GM21381 (cell line): ENCODE data around the gene GHR.
"Not testable (repeated sequence)": the region's sequence is repeated elsewhere in the genome, so short reads cannot be mapped to it uniquely, and the experiment has no call there.

Source experiments
- ATAC-seq: cut with Tn5 transposase; IDR thresholded peaks from one replicate; pipeline ENCODE4 v1.9.1; 2021; ENCODE audit warnings: mild to moderate bottlenecking, moderate library complexity; ENCODE audit not compliant: unreplicated experiment

Gene GHR

DNA sequence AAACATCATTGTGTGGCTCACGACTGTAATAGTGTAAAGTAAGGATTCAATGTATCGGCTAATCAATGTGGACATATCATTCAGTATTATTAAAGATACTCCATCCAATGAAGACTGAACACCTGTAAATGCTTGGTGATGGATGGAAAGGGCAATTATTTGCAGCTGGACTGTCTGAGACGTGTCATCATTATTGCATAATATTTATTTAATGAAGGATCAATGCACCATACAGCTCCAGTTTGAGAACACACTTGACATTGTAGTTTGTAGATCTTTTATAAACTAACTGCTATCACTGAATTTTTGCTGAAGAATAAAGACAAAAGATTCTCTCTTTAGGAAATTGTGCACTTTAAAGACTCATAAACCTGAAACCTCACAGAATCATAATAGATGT, 215.7 kb downstream of the GHR start:
- no peak for ATAC-seq

DNA sequence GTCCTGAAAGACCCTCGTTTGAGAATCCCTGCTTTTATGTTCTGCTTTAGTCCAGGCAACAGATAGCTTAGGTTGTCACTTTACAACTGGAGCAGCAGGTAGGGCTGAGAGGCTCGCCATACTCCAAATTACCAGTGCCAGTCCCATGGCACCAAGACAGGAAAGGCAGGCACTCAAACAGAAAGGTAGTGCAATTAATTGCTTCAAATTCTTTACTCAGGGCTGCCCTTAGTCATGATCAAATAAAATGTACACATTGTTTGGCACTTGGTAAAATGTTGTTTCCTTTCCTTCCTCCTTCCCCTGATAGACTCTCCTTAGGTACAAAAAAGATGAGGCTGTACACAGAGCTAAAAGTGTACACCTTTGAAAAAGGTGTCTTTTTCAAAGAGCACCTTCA, 217.6 kb downstream of the GHR start:
- ATAC-seq = no peak

DNA sequence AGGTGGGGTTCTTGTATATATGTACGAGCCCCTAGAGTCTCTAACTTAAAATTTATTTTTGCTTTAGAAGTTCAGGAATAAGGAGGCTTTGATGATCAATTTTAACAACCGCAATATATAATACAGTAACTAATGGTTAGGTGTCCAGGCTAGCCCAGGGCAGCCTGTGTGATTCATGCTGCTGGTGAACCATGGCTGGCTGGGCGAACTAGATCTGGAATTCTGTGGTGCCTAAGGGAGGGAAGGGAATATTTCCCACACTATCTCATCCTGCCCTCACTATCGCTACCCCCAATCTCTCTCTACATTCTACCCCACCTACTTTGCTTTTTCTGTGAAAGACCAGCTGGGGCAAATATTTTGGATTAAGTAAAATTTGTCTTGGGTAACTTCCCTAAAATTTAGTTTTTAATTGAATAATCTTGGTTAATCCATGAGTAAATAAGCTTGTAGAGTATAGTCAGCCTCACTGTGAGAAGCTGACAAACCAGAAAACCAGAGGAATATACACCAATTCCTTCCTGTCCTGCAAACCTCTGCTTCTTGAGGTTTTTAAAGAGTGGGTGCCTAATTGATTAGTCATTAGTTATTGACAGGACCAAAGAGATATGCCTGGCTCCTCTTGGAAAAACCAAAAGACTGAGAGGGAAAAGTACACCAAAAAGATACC, 218.2 kb downstream of the GHR start:
- no peak for ATAC-seq

DNA sequence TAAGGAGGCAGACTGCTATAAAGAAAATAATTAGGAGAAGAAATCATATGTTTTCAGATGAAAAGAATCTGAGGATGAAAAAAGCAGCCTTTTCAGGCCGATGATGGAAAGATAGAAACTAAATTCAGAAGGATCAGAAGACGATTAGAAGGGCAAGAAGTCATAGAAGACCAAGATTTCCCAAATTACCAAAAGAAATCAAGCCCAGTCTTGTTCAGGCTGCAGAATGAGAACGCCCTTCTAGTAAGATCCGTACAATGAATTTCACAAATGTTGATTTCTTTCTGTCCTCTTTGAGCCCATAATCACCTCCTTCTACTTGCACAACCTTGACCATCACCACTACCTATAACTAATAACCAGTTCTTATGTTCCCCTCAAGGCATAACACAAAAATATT, 218.8 kb downstream of the GHR start:
- no peak for ATAC-seq

DNA sequence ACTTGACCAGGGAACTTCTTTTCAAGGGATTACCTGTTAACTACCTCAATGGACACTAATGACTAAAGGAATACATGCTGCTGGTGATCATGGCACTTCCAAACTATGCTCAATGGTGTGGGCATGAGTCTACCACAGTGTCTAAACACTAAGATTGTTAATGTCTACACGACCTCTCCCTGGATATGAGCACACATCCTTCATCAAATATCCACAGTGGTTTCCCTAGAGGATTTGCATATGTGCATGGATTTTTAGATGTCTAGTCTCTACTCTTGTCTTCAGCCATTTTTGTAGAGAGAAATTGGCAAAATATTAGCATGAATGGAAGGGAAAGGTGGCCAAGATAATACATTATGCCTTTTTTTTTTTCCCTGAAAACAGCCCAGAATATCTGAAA, 220.1 kb downstream of the GHR start:
- ATAC-seq = no peak

DNA sequence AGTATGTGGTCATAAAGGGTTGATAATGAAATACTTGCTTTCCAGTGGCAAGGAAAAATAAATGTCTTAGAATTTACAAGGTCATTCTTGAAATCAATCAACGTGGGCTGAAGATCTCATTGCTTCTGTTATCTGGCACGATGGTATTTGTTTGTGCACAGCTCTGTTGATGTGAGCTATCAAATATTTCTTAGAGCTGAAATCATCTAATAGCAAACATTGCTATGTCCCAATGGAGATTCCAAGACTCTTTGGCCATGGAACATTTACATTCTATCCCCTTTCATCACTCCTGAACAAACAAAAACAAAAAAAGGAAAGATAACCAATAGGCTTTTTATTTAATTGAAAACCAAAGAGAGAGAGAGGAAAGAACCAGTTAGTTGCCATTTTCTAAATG, 221.9 kb downstream of the GHR start:
- no peak for ATAC-seq

DNA sequence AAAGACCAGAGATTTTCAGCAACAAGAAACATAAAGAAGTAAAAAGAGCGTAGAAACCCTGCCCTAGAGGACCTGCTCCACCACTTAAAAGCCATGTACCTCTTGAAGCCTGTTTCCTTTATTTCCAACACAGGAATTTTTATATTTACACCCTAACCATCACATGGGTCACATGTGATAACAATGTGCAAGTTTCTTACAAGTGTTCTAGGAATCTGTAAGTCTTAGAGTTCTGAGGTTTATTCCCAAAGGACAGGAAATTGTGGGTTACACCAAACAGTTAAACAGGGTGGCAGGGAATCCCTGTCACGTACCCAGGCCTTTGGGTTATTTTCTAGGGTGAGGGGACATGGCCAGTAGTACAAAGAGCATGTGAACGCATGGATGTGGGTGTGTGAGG, 224.8 kb downstream of the GHR start:
- no peak for ATAC-seq

DNA sequence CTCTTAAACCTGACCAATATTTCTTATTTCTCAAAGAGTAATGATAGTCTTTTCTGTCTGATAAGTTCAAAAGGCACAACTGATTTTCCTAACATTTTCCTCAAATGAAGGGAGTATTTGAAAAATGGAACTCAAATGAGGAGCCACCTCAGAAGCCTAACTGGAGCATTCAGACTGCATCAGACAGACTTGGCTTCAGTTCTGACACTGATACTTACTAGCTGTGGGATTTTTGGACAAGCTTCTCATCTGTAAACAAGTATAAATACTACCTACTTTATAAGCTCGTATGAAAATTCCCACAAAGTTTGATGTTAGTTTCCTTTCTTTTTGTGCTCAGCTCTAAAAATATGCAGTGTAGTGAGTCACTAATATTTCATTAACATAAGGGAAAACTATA, 225.7 kb downstream of the GHR start:
- ATAC-seq = no peak

DNA sequence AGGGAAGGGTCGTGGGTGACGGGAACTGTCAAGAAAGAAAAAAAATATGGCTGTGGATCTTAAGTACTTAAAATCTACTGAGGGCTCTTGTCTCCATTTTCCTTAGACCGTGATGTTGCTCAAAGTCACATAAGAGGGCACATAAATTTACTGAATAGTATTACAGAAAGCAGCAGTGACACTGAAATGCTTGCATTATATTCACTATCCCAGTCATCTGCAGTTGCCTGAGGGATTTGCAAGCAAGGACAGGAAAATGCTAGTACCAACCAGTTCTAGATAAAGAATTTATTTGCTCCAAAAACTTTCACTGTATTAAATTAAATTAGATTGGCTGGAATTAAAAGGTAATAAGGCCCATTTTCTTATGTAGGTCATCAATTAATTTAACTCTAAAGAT, 226.8 kb downstream of the GHR start:
- ATAC-seq = no peak

DNA sequence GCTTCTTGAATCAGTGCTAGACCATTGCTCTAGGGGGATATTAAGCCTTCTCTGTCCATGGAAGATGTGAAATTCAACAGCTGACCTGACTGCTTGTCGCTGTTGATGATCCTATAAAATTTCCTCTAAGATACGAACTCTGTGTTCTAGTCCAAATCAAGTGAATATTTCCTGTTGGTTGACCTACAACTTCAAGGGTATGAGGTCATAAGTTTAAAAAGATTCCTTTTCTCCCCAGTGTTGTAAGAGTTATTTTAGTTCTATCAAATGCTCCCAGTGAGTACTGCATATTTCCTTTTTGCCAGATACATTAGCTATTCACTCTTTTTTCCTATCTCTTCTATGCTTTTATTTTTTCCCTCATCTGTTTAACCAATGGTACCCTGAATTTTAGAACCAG, 230.5 kb downstream of the GHR start:
- no peak for ATAC-seq

DNA sequence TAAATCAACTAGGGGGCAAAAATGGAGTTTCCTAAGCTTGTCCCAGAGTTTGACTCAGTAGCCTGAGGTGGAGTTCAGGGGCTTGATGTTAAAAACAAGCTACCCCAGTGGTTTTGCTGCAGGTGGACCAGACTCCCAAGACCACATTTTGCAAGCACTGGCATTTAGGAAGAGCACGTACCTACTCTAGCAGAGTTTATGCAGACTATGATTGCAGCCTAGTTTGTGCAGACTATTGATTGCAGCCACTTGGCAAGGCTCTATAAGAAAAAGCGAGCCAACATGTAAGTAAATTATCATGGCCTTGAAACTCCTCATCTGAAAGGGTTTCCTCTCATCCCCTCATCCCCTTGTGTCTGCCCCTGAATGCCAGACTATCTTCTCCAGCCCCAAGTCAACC, 231.4 kb downstream of the GHR start:
- ATAC-seq = no peak

DNA sequence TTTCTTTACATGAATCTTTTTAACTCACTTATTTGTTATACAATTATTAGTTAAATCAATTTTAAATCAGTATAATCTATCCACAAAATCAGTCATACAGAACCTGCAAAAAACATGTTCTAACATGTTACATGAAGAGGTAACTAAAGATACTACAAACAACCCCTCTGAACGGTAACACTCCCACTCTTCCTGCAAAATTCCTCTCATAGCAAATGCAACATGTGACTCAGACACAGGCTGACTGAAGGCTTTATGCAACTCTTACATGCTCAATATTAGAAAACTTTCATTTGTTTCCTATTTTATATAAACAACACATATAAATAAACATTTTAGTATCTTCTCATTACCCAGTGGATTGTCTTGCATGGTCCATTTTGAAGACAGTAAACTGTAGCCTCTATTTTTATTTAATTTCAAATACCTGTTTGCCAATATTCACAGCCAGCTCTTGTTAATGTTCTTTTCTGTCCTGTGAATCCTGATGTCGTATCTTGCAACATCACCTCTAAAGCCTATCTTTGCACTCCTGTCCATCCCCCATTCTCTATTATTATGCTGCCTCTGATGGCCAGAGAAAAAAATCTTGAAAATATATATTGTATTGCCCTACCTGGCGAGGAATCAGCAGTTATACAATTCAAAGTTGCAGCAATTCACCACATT, 232.9 kb downstream of the GHR start:
- no peak for ATAC-seq

DNA sequence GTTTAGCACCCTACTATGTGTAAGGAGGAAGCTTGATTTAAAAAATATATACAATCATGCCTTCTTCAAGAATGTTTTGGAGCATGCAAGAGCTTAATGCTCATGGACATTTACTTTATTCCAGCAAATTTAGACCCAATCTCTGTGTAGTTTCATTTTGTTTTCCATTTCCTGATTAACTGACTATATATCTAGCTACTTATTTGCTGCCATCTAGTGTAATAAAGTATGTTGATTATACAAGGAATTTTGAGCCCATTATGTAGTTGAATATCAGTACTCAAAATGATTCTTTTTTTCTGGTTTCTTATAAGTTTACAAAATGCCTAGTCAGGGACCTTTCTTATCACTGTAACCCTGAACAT, 233.4 kb downstream of the GHR start:
- ATAC-seq = no peak

DNA sequence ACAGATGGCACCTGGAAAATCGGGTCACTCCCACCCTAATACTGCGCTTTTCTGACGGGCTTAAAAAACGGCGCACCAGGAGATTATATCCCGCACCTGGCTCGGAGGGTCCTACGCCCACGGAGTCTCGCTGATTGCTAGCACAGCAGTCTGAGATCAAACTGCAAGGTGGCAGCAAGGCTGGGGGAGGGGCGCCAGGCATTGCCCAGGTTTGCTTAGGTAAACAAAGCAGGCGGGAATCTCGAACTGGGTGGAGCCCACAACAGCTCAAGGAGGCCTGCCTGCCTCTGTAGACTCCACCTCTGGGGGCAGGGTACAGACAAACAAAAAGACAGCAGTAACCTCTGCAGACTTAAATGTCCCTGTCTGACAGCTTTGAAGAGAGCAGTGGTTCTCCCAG, 236.6 kb downstream of the GHR start:
- ATAC-seq = not testable (repeated sequence)

DNA sequence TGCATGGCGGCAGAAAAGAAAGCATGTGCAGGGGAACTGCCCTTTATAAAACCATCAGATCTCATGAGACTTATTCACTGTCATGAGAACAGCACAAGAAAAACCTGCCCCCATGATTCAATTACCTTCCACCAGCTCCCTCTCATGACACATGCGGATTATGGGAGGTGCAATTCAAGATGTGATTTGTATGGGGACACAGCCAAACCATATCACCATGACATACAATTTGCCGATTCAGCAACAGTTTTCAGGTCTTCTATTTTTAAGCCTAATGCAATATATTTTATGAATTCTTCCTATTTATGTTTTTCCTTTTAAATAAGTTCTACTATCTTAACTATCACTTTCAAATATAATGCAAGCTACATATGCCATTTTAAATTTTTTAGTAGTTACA, 242.6 kb downstream of the GHR start:
- no peak for ATAC-seq

DNA sequence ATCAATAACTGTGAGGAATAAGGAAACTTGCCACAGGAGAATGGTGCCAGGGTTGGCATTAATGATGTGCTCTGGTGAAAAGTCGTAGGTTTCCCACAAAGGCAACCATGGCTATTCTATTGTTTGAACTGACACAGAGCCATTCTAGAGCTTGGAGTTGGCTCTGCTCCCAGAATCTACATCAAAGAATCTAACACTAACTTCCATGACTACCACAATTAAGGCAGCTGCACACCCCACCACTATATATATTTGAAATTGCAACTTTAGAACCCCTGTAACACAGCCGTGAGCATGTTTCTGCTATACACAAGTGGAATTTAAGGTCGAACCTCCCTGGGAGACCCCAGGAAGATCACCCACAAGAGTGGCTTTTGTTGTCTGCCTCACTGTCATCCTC, 243.6 kb downstream of the GHR start:
- ATAC-seq = no peak

DNA sequence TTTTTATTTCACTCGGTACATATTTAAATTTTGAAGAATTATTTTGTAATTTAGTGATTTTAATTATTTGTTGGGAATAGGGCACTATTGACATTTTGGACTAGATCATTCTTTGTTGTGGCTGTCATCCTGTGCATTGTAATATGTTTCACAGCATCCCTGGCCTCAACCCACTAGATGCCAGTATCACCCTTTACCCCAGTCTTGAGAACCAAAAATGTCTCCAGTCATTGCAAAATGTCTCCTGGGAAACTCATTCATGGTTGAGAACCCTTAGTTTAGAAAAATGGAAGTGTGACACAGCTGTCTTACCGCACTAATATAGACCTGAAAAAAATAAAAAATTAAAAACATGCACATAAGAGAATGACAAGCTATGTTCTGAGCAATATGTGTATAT, 245.0 kb downstream of the GHR start:
- no peak for ATAC-seq

DNA sequence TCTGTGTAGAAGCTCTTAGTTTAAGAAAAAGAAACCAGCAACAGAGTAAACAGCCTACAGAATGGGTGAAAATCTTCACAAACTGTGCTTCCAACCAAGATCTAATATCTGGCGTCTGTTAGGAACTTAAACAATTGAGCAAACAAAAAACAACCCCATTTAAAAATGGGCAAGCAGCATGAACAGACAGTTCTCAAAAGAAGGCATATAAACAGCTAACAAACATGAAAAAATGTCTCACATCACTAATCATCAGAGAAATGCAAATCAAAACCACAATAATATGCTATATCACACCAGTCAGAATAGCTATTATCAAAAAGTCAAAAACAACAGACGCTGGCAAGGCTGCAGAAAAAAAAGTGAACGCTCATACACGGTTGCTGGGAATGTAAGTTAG, 249.7 kb downstream of the GHR start:
- ATAC-seq = no peak

DNA sequence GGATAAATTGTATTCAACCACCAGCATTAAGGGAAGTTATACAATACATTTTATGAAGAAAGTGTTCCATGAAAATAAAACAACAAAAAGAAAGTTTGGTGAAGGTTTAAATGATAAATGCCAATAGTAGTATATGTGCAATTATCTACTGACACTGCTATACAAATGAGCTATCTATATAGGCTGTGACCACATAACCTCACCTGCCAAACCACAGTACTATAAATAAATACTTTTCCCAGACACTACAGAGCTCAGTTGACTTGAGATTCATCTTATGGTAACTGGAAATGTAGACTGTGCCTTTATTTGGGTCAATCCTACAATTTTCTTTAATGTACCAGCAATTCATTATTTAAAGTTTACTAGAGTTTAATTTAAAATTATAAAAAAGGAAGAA, 252.4 kb downstream of the GHR start:
- no peak for ATAC-seq

DNA sequence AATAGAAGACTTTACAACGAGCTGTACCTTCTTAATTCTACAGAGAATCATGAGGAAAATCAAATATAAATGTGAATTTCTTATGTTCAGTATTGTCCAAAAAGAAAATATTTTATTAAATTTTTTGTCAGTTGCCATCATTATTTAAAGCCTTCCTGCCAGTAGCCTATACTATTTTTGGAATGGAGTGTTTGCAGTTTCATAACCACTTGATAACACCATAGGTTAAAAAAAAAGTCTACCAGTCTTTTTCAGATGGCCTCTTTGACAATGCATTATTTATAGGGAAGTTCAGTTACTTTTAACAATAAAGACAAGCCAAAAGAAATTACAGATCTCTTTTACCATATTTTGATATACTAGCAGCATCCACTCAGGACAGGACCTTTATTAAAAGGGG, 253.1 kb downstream of the GHR start:
- no peak for ATAC-seq

DNA sequence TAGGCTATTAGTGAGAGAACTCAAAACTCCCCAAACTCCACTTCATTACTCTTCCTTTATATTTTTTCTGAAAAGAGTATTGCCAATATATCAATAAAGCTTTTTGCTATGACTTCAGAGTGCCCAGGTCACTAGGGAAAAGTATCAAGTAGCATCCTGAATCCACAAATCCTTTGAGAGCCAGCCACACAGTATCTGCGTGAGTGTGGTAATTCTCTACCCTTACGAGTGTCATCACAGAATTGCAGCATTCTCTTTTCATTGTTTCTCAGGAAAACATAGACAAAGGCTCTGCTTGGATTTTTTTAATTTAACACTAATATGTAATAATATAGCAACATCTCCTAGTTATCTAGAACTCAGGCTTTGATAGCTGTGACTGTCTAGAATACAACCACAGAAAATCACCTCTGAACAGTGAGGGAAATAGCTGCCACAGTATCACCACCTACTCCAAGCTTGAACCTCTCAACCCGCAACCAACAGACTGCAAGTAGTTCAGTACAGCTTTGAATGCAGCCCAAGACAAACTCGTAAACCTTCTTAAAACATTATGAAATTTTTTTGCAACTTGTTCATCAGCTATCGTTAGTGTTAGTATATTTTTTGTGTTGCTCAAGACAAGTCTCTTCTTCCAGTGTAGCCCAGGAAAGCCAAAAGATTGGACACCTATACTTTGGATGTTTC, 254.1 kb downstream of the GHR start:
- ATAC-seq = no peak

DNA sequence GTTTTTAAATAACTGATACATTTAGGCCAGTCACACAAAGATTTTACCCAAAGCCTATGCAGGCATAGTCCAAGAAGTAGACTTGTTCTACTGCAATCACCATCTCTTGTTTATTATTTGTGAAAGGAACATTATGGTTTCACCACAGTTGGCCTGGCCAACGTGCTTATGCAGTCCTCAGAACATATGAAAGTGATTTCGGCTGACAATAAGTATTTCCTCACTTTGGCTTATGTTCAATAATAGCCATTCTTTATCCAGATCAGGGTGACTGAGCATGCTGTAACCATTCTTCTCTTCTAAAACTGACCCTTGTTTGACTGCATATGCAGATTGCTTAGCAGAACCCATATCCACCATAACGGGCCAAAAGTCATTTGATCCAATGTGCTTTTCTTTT, 256.8 kb downstream of the GHR start:
- no peak for ATAC-seq

DNA sequence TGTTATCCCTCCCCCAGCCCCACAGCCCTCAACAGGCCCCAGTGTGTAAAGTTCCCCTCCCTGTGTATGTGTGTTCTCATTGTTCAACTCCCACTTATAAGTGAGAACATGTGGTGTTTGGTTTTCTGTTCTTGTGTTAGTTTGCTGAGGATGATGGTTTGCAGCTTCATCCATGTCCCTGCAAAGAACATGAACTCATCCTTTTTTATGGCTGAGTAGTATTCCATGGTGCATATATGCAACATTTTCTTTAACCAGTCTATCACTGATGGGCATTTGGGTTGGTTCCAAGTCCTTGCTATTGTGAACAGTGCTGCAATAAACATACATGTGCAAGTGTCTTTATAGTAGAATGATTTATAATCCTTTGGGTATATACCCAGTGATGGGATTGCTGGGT, 261.8 kb downstream of the GHR start:
- not testable (repeated sequence) for ATAC-seq
